Panc1 (cell line): ENCODE data around the gene NOX3. TPM values are rescaled to one million over a fixed set of nuclear protein-coding genes. Genes with fewer than 3 reads are reported as not detected.

Experiments
- ATAC-seq: fragments of 200-7000 bp; cut with Tn5 transposase; 2 replicates; pipeline ENCODE4 v1.9.1; 2020; ENCODE audit warnings: mild to moderate bottlenecking, moderate library complexity
- BruUV-seq: library from RNA; stranded (reverse); fragments of 400-500 nt; replicated peaks from 2 replicates; lab custom pipeline; 2021; lab: Mats Ljungman, UMichigan
- CTCF ChIA-PET: fragments of 300-600 bp; sonication (Branson Sonifier 250); formaldehyde crosslinking; loops from one replicate; lab custom pipeline; 2022; ENCODE audit warnings: antibody characterized with exemption; lab: Charles Lee
- POLR2A ChIA-PET: fragments of 300-600 bp; sonication (Branson Sonifier 250); formaldehyde crosslinking; loops from one replicate; lab custom pipeline; 2022; ENCODE audit warnings: antibody characterized with exemption; lab: Charles Lee
- DNase-seq: peaks from one replicate; pipeline ENCODE4 v3.0.0-alpha.2; 2010; ENCODE audit warnings: low read depth, low spot score
- H3K27ac ChIP-seq: 2 replicates; pipeline ENCODE4 v1.5.1; 2011; ENCODE audit warnings: mild to moderate bottlenecking, low read length, inconsistent platforms
- H3K27me3 ChIP-seq: fragments of 200-500 bp; sonication (Bioruptor generic); 2 replicates; pipeline ENCODE4 v1.6.0; 2014; ENCODE audit warnings: low read length, inconsistent platforms; ENCODE audit not compliant: control insufficient read depth, insufficient read depth
- H3K36me3 ChIP-seq: fragments of 200-500 bp; sonication (Bioruptor generic); 2 replicates; pipeline ENCODE4 v1.5.1; 2014; ENCODE audit warnings: inconsistent platforms, mild to moderate bottlenecking, low read length, moderate library complexity; ENCODE audit not compliant: control insufficient read depth, insufficient read depth
- H3K4me1 ChIP-seq: 2 replicates; pipeline ENCODE4 v1.5.1; 2011; ENCODE audit warnings: inconsistent platforms, mild to moderate bottlenecking, low read length, moderate library complexity; ENCODE audit not compliant: control insufficient read depth, insufficient read depth
- H3K4me3 ChIP-seq, 2 experiments: 2 replicates each; pipeline ENCODE4 v1.5.1; 2011 to 2012; ENCODE audit warnings: low read depth in 2 of 2, low read length in 2 of 2, mild to moderate bottlenecking in 2 of 2, inconsistent platforms in 1 of 2, moderate library complexity in 1 of 2
- H3K9me3 ChIP-seq: fragments of 200-500 bp; sonication (Bioruptor generic); 2 replicates; pipeline ENCODE4 v1.5.1; 2014; ENCODE audit warnings: low read depth, mild to moderate bottlenecking, inconsistent platforms, low read length, moderate library complexity; ENCODE audit not compliant: control insufficient read depth, insufficient read depth
- POLR2AphosphoS5 ChIP-seq: IDR thresholded peaks from 2 replicates; pipeline ENCODE4 v1.6.1; 2012; ENCODE audit warnings: mild to moderate bottlenecking, low read depth, low read length, moderate library complexity
- SIN3A ChIP-seq: IDR thresholded peaks from 2 replicates; pipeline ENCODE4 v1.6.1; 2012; ENCODE audit warnings: low read depth, mild to moderate bottlenecking, low read length, moderate library complexity, borderline replicate concordance; ENCODE audit not compliant: insufficient read depth
- TCF7L2 ChIP-seq: IDR thresholded peaks from 2 replicates; pipeline ENCODE4 v1.6.1; 2011; ENCODE audit warnings: mild to moderate bottlenecking, low read depth, low read length, inconsistent platforms
- in situ Hi-C: cut with HindIII; loops from 2 replicates; pipeline ENCODE4 v1.10.0; 2016; ENCODE audit warnings: low sequenced_read_pairs, low pct_unique_long_range_greater_than_20kb
- intact Hi-C: fragments of 100-400 bp; cut with micrococcal nuclease; formaldehyde crosslinking; loops from one replicate; pipeline ENCODE4 v1.10.0; 2022; ENCODE audit not compliant: unreplicated experiment
- total RNA-seq: library from RNA; stranded (reverse); gene quantifications from one replicate; pipeline ENCODE4 v1.2.1, GENCODE V29; 2021; ENCODE audit not compliant: unreplicated experiment
- TF ChIP-seq, protein P1 (sequence below), 2 experiments: IDR thresholded peaks; 2 replicates each; pipeline ENCODE4 v1.6.1; 2011 to 2012; ENCODE audit warnings: low read depth in 2 of 2, control low read depth in 1 of 2, low read length in 1 of 2, mild to moderate bottlenecking in 1 of 2, moderate library complexity in 1 of 2; ENCODE audit not compliant: insufficient read depth in 1 of 2
- TF ChIP-seq, protein P2 (sequence below): fragments of 450-650 bp; IDR thresholded peaks from 2 replicates; pipeline ENCODE4 v1.5.1; 2017; ENCODE audit warnings: mild to moderate bottlenecking

Gene NOX3
- total RNA-seq, 1 experiment from 2014 or later, result not detected

DNA sequence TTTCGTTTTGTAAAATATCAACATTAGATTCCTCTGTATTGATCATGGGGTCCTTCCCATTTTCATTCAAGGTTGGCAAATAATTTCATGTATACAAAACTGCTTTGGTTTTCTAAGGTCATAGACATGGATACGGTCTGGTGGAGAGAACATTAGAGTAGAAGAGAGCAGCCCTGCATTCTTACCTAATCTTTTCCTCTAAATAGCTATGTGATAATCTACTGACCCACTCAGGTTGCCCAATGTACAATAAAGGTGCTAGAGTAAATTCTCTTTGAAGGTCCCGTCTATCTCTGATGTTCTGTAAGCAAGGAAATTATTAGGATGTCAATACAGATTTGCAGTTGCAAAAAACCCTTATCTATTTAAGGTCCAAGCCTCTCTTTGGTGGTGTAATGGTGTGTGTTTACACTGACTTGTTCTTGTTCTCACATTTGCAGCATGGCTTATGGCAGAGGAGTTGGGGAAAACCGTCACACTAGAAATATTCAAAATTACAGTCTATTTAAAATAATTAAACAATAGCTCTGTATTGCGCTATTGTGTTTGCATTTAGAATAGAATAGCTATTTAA is 31.2 kb upstream of the NOX3 start:
- in situ Hi-C loops, result no loop called here
- intact Hi-C loops, result no loop called here
- DNase-seq, result no peak
- POLR2A ChIA-PET, result no interaction called here
- Histone ChIP-seq H3K27ac (no peak overlapping the region), H3K27me3 (no peaks in the 10 kb centered on the region), H3K4me1 (no peaks in the 10 kb centered on the region), H3K9me3 (peaks cover 5% of the 10 kb centered on the region; the same call in 1 of the 2 replicates), H3K36me3 (no peaks in the 10 kb centered on the region), H3K4me3 (no peak overlapping the region)
- CTCF ChIA-PET, result no interaction called here
- ATAC-seq, result no peak
- no TSS peak for BruUV-seq
- TF ChIP-seq TCF7L2 (no peak), POLR2AphosphoS5 (no peak), SIN3A (no peak)
- TF ChIP-seq, protein P1, sequence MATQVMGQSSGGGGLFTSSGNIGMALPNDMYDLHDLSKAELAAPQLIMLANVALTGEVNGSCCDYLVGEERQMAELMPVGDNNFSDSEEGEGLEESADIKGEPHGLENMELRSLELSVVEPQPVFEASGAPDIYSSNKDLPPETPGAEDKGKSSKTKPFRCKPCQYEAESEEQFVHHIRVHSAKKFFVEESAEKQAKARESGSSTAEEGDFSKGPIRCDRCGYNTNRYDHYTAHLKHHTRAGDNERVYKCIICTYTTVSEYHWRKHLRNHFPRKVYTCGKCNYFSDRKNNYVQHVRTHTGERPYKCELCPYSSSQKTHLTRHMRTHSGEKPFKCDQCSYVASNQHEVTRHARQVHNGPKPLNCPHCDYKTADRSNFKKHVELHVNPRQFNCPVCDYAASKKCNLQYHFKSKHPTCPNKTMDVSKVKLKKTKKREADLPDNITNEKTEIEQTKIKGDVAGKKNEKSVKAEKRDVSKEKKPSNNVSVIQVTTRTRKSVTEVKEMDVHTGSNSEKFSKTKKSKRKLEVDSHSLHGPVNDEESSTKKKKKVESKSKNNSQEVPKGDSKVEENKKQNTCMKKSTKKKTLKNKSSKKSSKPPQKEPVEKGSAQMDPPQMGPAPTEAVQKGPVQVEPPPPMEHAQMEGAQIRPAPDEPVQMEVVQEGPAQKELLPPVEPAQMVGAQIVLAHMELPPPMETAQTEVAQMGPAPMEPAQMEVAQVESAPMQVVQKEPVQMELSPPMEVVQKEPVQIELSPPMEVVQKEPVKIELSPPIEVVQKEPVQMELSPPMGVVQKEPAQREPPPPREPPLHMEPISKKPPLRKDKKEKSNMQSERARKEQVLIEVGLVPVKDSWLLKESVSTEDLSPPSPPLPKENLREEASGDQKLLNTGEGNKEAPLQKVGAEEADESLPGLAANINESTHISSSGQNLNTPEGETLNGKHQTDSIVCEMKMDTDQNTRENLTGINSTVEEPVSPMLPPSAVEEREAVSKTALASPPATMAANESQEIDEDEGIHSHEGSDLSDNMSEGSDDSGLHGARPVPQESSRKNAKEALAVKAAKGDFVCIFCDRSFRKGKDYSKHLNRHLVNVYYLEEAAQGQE (IDR thresholded peaks at IDR 0.05; ENCODE audit: insufficient read depth in 1 of 2, low read depth in 2 of 2, low read length in 1 of 2), result no peak
- TF ChIP-seq, protein P2, sequence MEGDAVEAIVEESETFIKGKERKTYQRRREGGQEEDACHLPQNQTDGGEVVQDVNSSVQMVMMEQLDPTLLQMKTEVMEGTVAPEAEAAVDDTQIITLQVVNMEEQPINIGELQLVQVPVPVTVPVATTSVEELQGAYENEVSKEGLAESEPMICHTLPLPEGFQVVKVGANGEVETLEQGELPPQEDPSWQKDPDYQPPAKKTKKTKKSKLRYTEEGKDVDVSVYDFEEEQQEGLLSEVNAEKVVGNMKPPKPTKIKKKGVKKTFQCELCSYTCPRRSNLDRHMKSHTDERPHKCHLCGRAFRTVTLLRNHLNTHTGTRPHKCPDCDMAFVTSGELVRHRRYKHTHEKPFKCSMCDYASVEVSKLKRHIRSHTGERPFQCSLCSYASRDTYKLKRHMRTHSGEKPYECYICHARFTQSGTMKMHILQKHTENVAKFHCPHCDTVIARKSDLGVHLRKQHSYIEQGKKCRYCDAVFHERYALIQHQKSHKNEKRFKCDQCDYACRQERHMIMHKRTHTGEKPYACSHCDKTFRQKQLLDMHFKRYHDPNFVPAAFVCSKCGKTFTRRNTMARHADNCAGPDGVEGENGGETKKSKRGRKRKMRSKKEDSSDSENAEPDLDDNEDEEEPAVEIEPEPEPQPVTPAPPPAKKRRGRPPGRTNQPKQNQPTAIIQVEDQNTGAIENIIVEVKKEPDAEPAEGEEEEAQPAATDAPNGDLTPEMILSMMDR, result no peak

DNA sequence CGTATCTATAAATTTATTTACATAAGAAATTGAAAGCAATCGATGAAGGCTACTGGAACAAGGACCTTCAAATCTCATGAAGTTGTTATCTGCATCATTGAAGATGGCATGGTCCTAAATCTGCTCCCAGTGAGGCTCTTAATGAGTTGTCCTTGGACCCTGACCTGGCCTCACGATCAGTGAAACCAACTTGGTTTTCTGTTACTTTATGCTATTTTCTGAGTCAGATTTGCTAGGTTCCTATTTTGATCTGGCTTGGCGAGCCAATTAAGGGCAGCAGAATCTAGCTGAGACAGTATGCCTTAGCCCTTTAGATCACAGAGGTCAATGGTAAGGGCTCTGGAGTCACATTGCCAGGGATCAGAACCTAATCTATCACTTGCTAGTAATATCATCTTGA is 30.1 kb upstream of the NOX3 start:
- no peak for DNase-seq
- in situ Hi-C loops (no loop called here), intact Hi-C loops (no loop called here)
- POLR2A ChIA-PET, result no interaction called here
- Histone ChIP-seq H3K27ac (no peak overlapping the region), H3K9me3 (no peaks in the 10 kb centered on the region), H3K27me3 (no peaks in the 10 kb centered on the region), H3K4me1 (no peaks in the 10 kb centered on the region), H3K36me3 (no peaks in the 10 kb centered on the region), H3K4me3 (no peak overlapping the region)
- BruUV-seq, result no TSS peak
- CTCF ChIA-PET, result no interaction called here
- no peak for ATAC-seq
- TF ChIP-seq POLR2AphosphoS5 (no peak), TCF7L2 (no peak), SIN3A (no peak)
- TF ChIP-seq, protein P2, result no peak
- TF ChIP-seq, protein P1 (IDR thresholded peaks at IDR 0.05; ENCODE audit: insufficient read depth in 1 of 2, low read depth in 2 of 2, low read length in 1 of 2), result no peak
